Hepatocyte (in vitro differentiated cells): ENCODE measurements around the gene CUBN.

ENCODE experiments used
- CTCF ChIP-seq: fragments of 200-600 bp; sonication (generic); IDR thresholded peaks from 2 replicates; pipeline ENCODE4 v1.5.1; 2016; ENCODE audit warnings: antibody characterized with exemption, mild to moderate bottlenecking; ENCODE audit not compliant: poor library complexity
- EZH2 ChIP-seq: fragments of 200-600 bp; sonication (generic); IDR thresholded peaks from 2 replicates; pipeline ENCODE4 v1.6.1; 2016; ENCODE audit warnings: antibody characterized with exemption, mild to moderate bottlenecking, borderline replicate concordance

- TF ChIP-seq CTCF (no peak), EZH2 (no peak)
Observed at GRCh38 chr10:17174626-17175025, 45.0 kb upstream of the CUBN start.
